GM12801 (cell line): ENCODE results near the gene BCAS3.

Experiments
- CTCF ChIP-seq: IDR thresholded peaks from one replicate; pipeline ENCODE4 v1.5.1; 2011; ENCODE audit warnings: control low read depth; ENCODE audit not compliant: insufficient read length; ENCODE audit errors: extremely low read depth

The BCAS3 gene

GRCh38 chr17:61135782-61136181 lies 458.1 kb downstream of the BCAS3 start:
- TF ChIP-seq CTCF, result no peak

GRCh38 chr17:61136296-61136695 lies 458.6 kb downstream of the BCAS3 start:
- TF ChIP-seq CTCF, result no peak

GRCh38 chr17:61139219-61139618 lies 461.6 kb downstream of the BCAS3 start:
- no peak for TF ChIP-seq CTCF

- TF ChIP-seq CTCF, result no peak
These were observed 462.6 kb downstream of the BCAS3 start for GRCh38 chr17:61140081-61140786.

GRCh38 chr17:61143026-61143425 lies 465.4 kb downstream of the BCAS3 start:
- TF ChIP-seq CTCF, result no peak

GRCh38 chr17:61144137-61144536 lies 466.5 kb downstream of the BCAS3 start:
- no peak for TF ChIP-seq CTCF

GRCh38 chr17:61144617-61145564 lies 467.2 kb downstream of the BCAS3 start:
- TF ChIP-seq CTCF, result no peak
